Measurements from ENCODE around the gene PSMG4.

DNA sequence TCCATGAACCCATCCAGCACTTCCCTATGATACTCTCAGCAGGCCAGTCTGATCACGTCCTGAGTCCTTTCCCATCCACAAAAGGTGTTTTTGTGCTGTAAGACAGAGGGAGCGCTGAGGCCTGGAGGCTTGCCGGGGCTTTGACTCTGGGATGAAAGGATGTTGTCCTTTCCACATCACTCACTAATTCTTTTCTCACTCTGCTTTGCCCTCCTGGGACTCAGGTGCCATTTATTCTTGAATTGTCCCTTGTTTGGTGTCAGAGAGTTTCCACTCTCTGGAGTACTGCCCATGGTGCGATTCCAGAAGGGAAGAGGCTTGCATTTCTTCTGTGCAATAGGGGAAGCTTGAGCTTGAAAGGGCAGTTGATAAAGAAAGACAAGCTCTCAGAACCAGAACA lies 16.0 kb upstream of the PSMG4 start:
- TF ChIP-seq, protein P1, sequence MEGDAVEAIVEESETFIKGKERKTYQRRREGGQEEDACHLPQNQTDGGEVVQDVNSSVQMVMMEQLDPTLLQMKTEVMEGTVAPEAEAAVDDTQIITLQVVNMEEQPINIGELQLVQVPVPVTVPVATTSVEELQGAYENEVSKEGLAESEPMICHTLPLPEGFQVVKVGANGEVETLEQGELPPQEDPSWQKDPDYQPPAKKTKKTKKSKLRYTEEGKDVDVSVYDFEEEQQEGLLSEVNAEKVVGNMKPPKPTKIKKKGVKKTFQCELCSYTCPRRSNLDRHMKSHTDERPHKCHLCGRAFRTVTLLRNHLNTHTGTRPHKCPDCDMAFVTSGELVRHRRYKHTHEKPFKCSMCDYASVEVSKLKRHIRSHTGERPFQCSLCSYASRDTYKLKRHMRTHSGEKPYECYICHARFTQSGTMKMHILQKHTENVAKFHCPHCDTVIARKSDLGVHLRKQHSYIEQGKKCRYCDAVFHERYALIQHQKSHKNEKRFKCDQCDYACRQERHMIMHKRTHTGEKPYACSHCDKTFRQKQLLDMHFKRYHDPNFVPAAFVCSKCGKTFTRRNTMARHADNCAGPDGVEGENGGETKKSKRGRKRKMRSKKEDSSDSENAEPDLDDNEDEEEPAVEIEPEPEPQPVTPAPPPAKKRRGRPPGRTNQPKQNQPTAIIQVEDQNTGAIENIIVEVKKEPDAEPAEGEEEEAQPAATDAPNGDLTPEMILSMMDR (IDR thresholded peaks at IDR 0.05; ENCODE audit: extremely low read depth in 1 of 2, insufficient read depth in 1 of 2, low read depth in 1 of 2, low read length in 2 of 2): no peak
- TF ChIP-seq POLR2AphosphoS5 (IDR thresholded peaks at IDR 0.05; ENCODE audit: insufficient read depth, low read depth, low read length) (no peak), JUN (IDR thresholded peaks at IDR 0.05; ENCODE audit: borderline replicate concordance, insufficient read depth, insufficient read length, low read depth) (no peak)
